HG03521 (cell line): ENCODE results near the gene FSCN2.

Experiments
- ATAC-seq: cut with Tn5 transposase; IDR thresholded peaks from one replicate; pipeline ENCODE4 v1.9.1; 2021; ENCODE audit warnings: mild to moderate bottlenecking, moderate library complexity; ENCODE audit not compliant: unreplicated experiment

The FSCN2 gene

GRCh38 chr17:81538651-81539570 is 10.7 kb downstream of the FSCN2 start:
- no peak for ATAC-seq

- ATAC-seq, result no peak
Measured at GRCh38 chr17:81539571-81539900, 11.4 kb downstream of the FSCN2 start.

GRCh38 chr17:81539961-81540675 is 11.9 kb downstream of the FSCN2 start:
- ATAC-seq, result no peak

GRCh38 chr17:81540676-81541027 is 12.5 kb downstream of the FSCN2 start:
- ATAC-seq, result no peak

GRCh38 chr17:81541123-81541522 is 12.9 kb downstream of the FSCN2 start:
- no peak for ATAC-seq

GRCh38 chr17:81542431-81543338 is 14.5 kb downstream of the FSCN2 start:
- ATAC-seq, result no peak

- no peak for ATAC-seq
Measured at GRCh38 chr17:81543339-81543675, 15.1 kb downstream of the FSCN2 start.

- ATAC-seq, result no peak
Measured at GRCh38 chr17:81543756-81544155, 15.6 kb downstream of the FSCN2 start.

GRCh38 chr17:81544281-81544974 is 16.3 kb downstream of the FSCN2 start:
- no peak for ATAC-seq

- no peak for ATAC-seq
Measured at GRCh38 chr17:81545160-81545949, 17.2 kb downstream of the FSCN2 start.

- no peak for ATAC-seq
Measured at GRCh38 chr17:81546906-81547613, 18.9 kb downstream of the FSCN2 start.

GRCh38 chr17:81547614-81547982 is 19.4 kb downstream of the FSCN2 start:
- ATAC-seq, result no peak

- ATAC-seq, result no peak
Measured at GRCh38 chr17:81549031-81549557, 20.9 kb downstream of the FSCN2 start.

- ATAC-seq, result no peak
Measured at GRCh38 chr17:81549826-81550225, 21.6 kb downstream of the FSCN2 start.

GRCh38 chr17:81550285-81550684 is 22.1 kb downstream of the FSCN2 start:
- no peak for ATAC-seq

- no peak for ATAC-seq
Measured at GRCh38 chr17:81550830-81551457, 22.8 kb downstream of the FSCN2 start.

GRCh38 chr17:81551458-81552243 is 23.5 kb downstream of the FSCN2 start:
- ATAC-seq, result no peak
